GM23338 (cell line): Measurements from ENCODE around the gene CTNNAL1. TPM values are rescaled to one million over a fixed set of nuclear protein-coding genes. Genes with fewer than 3 reads are reported as not detected.

Source experiments
- ATAC-seq: fragments of 200-7000 bp; cut with Tn5 transposase; 3 replicates; pipeline ENCODE4 v1.9.1; 2020
- DNase-seq: peaks from one replicate; pipeline ENCODE4 v3.0.0-alpha.2; 2015; ENCODE audit warnings: low spot score
- H2AFZ ChIP-seq: fragments of 200-600 bp; sonication (generic); 2 replicates; pipeline ENCODE4 v1.8.0; 2016; ENCODE audit warnings: antibody characterized with exemption, mild to moderate bottlenecking, moderate library complexity
- H3F3A ChIP-seq: fragments of 200-600 bp; sonication (generic); replicated peaks from 2 replicates; pipeline ENCODE4 v1.8.0; 2017; ENCODE audit warnings: antibody characterized with exemption, mixed run types, low read depth
- H3K27ac ChIP-seq: fragments of 200-600 bp; sonication (generic); 2 replicates; pipeline ENCODE4 v1.6.1; 2016; ENCODE audit warnings: low read depth
- H3K27me3 ChIP-seq: fragments of 200-600 bp; sonication (generic); 2 replicates; pipeline ENCODE4 v1.8.0; 2016; ENCODE audit warnings: mild to moderate bottlenecking, mixed run types, moderate library complexity; ENCODE audit not compliant: insufficient read depth
- H3K36me3 ChIP-seq: fragments of 200-600 bp; sonication (generic); 2 replicates; pipeline ENCODE4 v1.8.0; 2016; ENCODE audit warnings: mild to moderate bottlenecking; ENCODE audit not compliant: insufficient read depth
- H3K4me1 ChIP-seq: fragments of 200-600 bp; sonication (generic); 2 replicates; pipeline ENCODE4 v1.8.0; 2016; ENCODE audit warnings: mild to moderate bottlenecking, moderate library complexity; ENCODE audit not compliant: insufficient read depth
- H3K4me2 ChIP-seq: fragments of 200-600 bp; sonication (generic); 2 replicates; pipeline ENCODE4 v1.7.1; 2017; ENCODE audit warnings: mixed run types
- H3K4me3 ChIP-seq: fragments of 200-600 bp; sonication (generic); 2 replicates; pipeline ENCODE4 v1.6.1; 2016; ENCODE audit warnings: mixed run types
- H3K79me2 ChIP-seq: fragments of 200-600 bp; sonication (generic); replicated peaks from 2 replicates; pipeline ENCODE4 v1.8.0; 2017; ENCODE audit warnings: mild to moderate bottlenecking; ENCODE audit not compliant: insufficient read depth
- H3K9me2 ChIP-seq: fragments of 200-600 bp; sonication (generic); 2 replicates; pipeline ENCODE4 v1.8.0; 2017; ENCODE audit not compliant: insufficient read depth
- H4K20me1 ChIP-seq: fragments of 200-600 bp; sonication (generic); replicated peaks from 2 replicates; pipeline ENCODE4 v1.8.0; 2017; ENCODE audit warnings: mild to moderate bottlenecking; ENCODE audit not compliant: insufficient read depth
- H3K27ac Mint-ChIP-seq: 2 replicates; pipeline ENCODE4 v1.8.0; 2020; ENCODE audit warnings: inconsistent platforms, mild to moderate bottlenecking, moderate library complexity, mixed read lengths
- H3K27me3 Mint-ChIP-seq: 3 replicates; pipeline ENCODE4 v1.8.0; 2022; ENCODE audit warnings: low read depth, mild to moderate bottlenecking, moderate library complexity, mixed read lengths, inconsistent platforms; ENCODE audit not compliant: insufficient read depth, poor library complexity
- H3K36me3 Mint-ChIP-seq: 3 replicates; pipeline ENCODE4 v1.8.0; 2021; ENCODE audit warnings: low read depth, mild to moderate bottlenecking, inconsistent platforms, moderate library complexity, mixed read lengths
- H3K4me1 Mint-ChIP-seq: 3 replicates; pipeline ENCODE4 v1.8.0; 2020; ENCODE audit warnings: mild to moderate bottlenecking, inconsistent platforms, mixed read lengths
- H3K4me3 Mint-ChIP-seq: 3 replicates; pipeline ENCODE4 v1.8.0; 2021; ENCODE audit warnings: moderate library complexity, mild to moderate bottlenecking, inconsistent platforms, mixed read lengths
- H3K9me3 Mint-ChIP-seq: 3 replicates; pipeline ENCODE4 v1.8.0; 2020; ENCODE audit warnings: moderate library complexity, mild to moderate bottlenecking, inconsistent platforms, mixed read lengths
- CREB1 ChIP-seq: fragments of 250-450 bp; sonication (Bioruptor Pico); IDR thresholded peaks from 2 replicates; pipeline ENCODE4 v1.5.0; 2020; ENCODE audit warnings: low read depth, mild to moderate bottlenecking, moderate library complexity
- EZH2 ChIP-seq: fragments of 200-600 bp; sonication (generic); IDR thresholded peaks from one replicate; pipeline ENCODE4 v1.8.0; 2017; ENCODE audit warnings: antibody characterized with exemption, mild to moderate bottlenecking, low read depth; ENCODE audit not compliant: unreplicated experiment
- EZH2phosphoT487 ChIP-seq: fragments of 200-600 bp; sonication (generic); IDR thresholded peaks from one replicate; pipeline ENCODE4 v1.8.1; 2018; ENCODE audit warnings: antibody characterized with exemption; ENCODE audit not compliant: unreplicated experiment
- JUNB ChIP-seq: IDR thresholded peaks from one replicate; pipeline ENCODE4 v1.6.1; 2016; ENCODE audit warnings: antibody characterized with exemption; ENCODE audit not compliant: unreplicated experiment
- NANOG ChIP-seq: IDR thresholded peaks from 2 replicates; pipeline ENCODE4 v1.6.1; 2016; ENCODE audit warnings: antibody characterized with exemption, borderline replicate concordance
- POLR2AphosphoS5 ChIP-seq: IDR thresholded peaks from 2 replicates; pipeline ENCODE4 v1.6.1; 2016; ENCODE audit warnings: antibody characterized with exemption, low read depth
- REST ChIP-seq: IDR thresholded peaks from one replicate; pipeline ENCODE4 v1.6.1; 2018; ENCODE audit warnings: antibody characterized with exemption; ENCODE audit not compliant: unreplicated experiment
- STAT1 ChIP-seq: IDR thresholded peaks from one replicate; pipeline ENCODE4 v1.6.1; 2016; ENCODE audit warnings: antibody characterized with exemption; ENCODE audit not compliant: unreplicated experiment
- ZNF114 ChIP-seq: fragments of 250-450 bp; sonication (Bioruptor Pico); IDR thresholded peaks from 2 replicates; pipeline ENCODE4 v1.5.0; 2020; ENCODE audit warnings: mild to moderate bottlenecking, moderate library complexity
- ZNF331 ChIP-seq: fragments of 250-450 bp; sonication (Bioruptor Pico); IDR thresholded peaks from 2 replicates; pipeline ENCODE4 v1.5.0; 2020; ENCODE audit warnings: low read depth, mild to moderate bottlenecking, moderate library complexity
- polyA plus RNA-seq: library from polyadenylated mRNA; unstranded; fragments of >200 nt; fragmentation: Nextera tagmentation; extraction: Ambion mirVana; gene quantifications from 2 replicates; pipeline ENCODE4 v1.2.1, GENCODE V29; 2016
- total RNA-seq: library from RNA; depleted of rRNA; stranded (reverse); fragments of >200 nt; shearing (Covaris generic); gene quantifications from 2 replicates; pipeline ENCODE4 v1.2.3, GENCODE V29; 2014
- TF ChIP-seq, protein P1 (sequence below): IDR thresholded peaks from 2 replicates; pipeline ENCODE4 v1.6.1; 2016; ENCODE audit warnings: antibody characterized with exemption
- TF ChIP-seq, protein P2 (sequence below), 2 experiments: fragments of 200-600 bp in 1 of 2; sonication (generic) in 1 of 2; conservative IDR thresholded peaks; 2 replicates each; pipeline versions ENCODE4 v1.5.1 to v1.6.1; 2016 to 2017; ENCODE audit warnings: antibody characterized with exemption in 2 of 2, low read depth in 2 of 2, mild to moderate bottlenecking in 2 of 2, moderate library complexity in 1 of 2

The CTNNAL1 gene
- total and polyA plus RNA-seq, 2 experiments from 2014 or later: 63.0 to 211 TPM

DNA sequence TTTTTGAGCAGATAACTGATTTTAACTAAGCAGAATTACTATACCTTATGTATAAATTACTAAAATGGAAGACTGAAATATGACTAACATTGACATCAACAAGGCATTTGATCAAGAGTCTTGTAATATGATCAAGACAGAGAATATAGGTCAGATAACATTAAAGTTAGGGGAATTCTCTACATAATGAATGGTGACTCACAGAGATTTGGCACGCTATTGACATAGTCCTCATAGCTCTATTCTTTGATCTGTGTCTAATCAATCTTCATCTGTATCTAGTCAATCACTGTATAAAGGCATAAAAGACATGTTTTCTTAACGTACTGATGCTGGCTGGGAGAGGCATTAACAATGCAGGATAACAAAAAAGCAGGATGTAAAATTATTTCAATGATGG lies 61.7 kb downstream of the CTNNAL1 start (continued):
- TF ChIP-seq EZH2: no peak
- TF ChIP-seq ZNF331 (CRISPR knock-in tag): no peak
- TF ChIP-seq CREB1 (CRISPR knock-in tag): no peak

DNA sequence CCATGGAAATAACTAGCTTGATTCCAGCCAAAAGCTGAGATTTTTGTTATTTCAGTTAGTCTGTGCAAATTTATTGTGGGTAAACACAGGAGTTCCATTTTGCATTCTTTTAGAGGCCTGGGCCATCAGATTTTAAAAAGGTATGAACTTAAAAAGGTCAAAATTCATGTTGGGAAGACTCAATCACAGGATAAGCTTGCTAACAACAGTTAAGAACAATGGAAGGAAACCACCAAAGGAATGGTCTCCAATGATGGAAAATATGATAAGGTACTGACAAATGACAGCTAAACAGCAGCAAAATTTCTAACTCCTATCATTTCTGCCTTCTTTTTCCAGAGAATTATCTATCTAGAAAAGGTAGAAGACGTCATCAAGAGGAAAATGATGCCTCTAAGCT lies 63.1 kb downstream of the CTNNAL1 start:
- Histone ChIP-seq H4K20me1 (no peaks in the 10 kb centered on the region), H3K79me2 (no peaks in the 10 kb centered on the region), H3K4me2 (no peak overlapping the region), H3K4me3 (no peak overlapping the region), H3F3A (no peaks in the 10 kb centered on the region), H3K9me2 (no peaks in the 10 kb centered on the region), H3K36me3 (peaks cover 3% of the 10 kb centered on the region; the same call in 1 of the 2 replicates), H3K27ac (no peak overlapping the region), H3K27me3 (no peaks in the 10 kb centered on the region), H3K4me1 (no peaks in the 10 kb centered on the region), H2AFZ (no peak overlapping the region)
- no peak for ATAC-seq
- H3K36me3 Mint-ChIP-seq: peaks cover 15% of the 10 kb centered on the region; the same call in 2 of the 3 replicates
- H3K4me3 Mint-ChIP-seq: no peak overlapping the region
- peaks cover 5% of the 10 kb centered on the region for H3K27me3 Mint-ChIP-seq
- no peak for TF ChIP-seq ZNF331 (CRISPR knock-in tag)
- TF ChIP-seq, protein P1, sequence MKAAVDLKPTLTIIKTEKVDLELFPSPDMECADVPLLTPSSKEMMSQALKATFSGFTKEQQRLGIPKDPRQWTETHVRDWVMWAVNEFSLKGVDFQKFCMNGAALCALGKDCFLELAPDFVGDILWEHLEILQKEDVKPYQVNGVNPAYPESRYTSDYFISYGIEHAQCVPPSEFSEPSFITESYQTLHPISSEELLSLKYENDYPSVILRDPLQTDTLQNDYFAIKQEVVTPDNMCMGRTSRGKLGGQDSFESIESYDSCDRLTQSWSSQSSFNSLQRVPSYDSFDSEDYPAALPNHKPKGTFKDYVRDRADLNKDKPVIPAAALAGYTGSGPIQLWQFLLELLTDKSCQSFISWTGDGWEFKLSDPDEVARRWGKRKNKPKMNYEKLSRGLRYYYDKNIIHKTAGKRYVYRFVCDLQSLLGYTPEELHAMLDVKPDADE: no peak
- TF ChIP-seq CREB1 (CRISPR knock-in tag): no peak
- TF ChIP-seq, protein P2, sequence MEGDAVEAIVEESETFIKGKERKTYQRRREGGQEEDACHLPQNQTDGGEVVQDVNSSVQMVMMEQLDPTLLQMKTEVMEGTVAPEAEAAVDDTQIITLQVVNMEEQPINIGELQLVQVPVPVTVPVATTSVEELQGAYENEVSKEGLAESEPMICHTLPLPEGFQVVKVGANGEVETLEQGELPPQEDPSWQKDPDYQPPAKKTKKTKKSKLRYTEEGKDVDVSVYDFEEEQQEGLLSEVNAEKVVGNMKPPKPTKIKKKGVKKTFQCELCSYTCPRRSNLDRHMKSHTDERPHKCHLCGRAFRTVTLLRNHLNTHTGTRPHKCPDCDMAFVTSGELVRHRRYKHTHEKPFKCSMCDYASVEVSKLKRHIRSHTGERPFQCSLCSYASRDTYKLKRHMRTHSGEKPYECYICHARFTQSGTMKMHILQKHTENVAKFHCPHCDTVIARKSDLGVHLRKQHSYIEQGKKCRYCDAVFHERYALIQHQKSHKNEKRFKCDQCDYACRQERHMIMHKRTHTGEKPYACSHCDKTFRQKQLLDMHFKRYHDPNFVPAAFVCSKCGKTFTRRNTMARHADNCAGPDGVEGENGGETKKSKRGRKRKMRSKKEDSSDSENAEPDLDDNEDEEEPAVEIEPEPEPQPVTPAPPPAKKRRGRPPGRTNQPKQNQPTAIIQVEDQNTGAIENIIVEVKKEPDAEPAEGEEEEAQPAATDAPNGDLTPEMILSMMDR (conservative IDR thresholded peaks at IDR 0.05; ENCODE audit: low read depth in 2 of 2): no peak
- TF ChIP-seq EZH2phosphoT487: no peak
- no peak for TF ChIP-seq STAT1
- no peak for TF ChIP-seq POLR2AphosphoS5
- TF ChIP-seq REST: no peak
- no peak for TF ChIP-seq NANOG
- no peak for TF ChIP-seq EZH2
- TF ChIP-seq JUNB: no peak
- TF ChIP-seq ZNF114 (CRISPR knock-in tag): no peak
- H3K27ac Mint-ChIP-seq: no peak overlapping the region
- no peaks in the 10 kb centered on the region for H3K9me3 Mint-ChIP-seq
- DNase-seq: no peak
- H3K4me1 Mint-ChIP-seq: no peaks in the 10 kb centered on the region
